DMS53 treated with DMSO at 0.1 percent for 48 hours (cell line): ENCODE measurements around the gene CXCL6.

ENCODE experiments used
- DNase-seq: peaks from one replicate; lab custom pipeline; 2025; ENCODE audit not compliant: unreplicated experiment; lab: John Stamatoyannopoulos, UW

Gene CXCL6

DNA sequence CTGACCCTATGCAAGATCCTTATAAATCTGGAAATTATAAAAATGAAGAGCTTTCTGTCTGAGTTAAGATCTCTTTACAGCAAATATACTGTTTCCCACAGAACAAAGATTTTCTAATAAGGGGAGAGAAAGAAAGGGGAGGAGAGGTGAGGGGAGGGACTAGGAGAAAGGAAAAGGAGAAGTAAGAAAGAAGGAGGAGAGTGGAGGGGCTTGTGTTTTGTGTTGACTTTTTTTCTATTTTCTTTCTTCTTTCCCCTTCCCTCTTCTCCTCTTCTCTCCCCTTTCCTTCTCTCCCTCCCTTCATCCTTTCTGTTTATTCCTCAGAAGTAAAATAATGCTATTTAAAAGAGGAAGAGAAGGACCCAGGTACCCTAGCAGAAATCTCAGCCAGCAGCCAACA lies 6.2 kb downstream of the CXCL6 start:
- no peak for DNase-seq

DNA sequence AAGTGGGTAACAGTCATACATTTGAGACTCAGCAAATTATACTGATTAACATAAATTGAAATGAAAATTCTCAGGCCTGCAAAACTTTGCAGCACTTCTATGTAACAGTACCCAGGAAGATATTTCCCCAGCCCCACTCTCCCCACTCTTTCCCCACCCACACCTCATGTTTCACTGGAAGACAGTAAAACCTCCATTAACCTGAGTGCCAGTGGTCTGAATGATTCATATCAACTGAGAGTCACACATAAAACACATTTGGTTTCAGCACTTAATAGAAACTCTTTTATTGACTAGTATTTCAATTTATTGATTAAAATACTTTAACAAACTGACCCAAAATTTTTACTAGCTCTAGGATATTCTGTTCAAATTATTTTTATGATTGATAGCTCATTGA lies 6.9 kb downstream of the CXCL6 start:
- no peak for DNase-seq

DNA sequence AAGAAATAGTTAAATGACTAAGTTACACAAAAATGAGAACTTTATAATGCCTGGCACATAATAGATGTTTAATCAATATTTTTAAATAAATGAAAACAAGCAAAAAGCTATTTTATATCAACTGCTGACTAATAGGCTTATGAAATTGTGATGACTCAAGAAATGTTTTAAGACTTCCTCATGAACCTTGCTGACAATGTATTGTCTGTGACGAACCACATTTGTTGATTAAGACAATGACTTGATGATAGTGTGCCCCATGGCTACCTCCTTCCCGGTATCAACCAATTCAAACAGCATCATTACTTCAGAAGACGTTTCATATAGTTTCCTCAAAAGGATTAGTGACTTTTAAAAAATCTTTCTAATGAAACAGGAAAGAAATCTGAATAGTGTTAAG lies 7.9 kb downstream of the CXCL6 start:
- no peak for DNase-seq

DNA sequence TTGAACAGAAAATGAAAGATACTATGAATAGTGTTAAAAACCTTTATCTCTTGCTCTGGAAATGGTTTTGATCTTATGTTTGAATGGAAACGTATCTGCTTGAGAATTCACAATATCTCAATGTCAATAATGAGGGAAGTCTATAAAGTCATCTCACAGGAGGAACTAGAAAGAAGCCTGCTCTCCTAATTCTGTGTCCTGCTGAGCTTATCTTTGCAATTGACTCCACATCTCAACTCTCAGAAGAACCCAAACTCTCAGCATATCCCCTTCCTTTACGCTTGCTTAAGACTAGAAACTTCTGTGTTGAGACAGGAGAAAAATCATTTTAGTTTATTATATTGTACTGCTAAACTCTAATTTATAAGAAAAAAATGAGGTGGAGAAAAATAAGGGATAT lies 8.3 kb downstream of the CXCL6 start:
- no peak for DNase-seq

DNA sequence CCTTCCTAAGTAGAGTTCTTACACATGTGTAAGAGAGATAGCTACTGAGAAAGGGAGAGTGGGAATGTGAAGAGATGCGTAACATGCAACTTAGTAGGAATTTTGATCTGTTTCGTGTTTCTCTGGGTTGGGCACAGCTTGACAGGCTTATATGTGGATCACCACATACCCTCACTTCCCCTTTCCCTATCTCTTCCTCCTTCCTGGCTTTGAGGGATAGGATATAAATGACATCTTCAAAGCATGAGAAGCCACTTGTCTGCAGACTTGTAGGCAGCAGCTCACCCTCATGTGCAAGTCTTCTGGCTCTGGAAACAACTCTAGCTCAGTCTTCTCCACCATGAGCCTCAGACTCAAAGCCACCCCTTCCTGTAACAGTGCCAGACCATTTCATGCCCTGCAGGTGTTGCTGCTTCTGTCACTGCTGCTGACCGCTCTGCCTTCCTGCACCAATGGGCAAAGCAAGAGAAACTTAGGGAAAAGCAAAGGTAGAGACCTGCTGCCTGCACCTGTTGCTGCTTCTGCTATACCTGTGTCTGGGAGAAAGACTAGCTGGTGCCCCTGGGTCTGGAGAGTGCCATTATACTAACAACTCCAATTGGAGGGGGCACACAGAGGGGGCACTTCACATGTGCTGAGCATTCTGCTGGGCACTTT lies 11.2 kb downstream of the CXCL6 start:
- no peak for DNase-seq

DNA sequence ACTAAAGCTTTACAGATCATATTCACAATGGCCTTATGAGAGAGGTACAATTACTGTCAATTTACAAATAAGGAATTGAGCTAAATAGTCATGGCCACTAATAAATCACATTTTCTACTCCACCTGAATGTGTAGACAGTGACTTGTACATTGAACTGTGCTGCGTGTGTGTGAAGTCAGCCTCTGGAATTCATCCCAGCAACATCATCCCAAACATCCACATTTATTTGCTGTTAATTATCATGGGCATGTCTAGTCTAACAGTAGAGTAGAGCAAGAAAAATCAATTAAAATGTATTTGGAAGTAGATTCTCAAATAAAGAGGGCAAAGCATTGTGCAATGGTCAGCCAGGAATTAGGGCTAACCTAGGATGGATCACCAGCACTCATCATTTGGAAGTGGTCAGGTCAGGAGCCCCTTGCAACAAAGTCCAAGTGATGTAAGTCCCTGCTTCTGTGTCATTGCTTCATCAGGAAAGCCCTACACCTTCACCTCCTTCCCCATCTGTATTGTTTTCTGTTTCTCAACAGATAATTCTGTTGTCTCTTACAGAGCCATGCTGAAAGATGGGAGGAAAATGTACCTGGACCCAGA lies 11.8 kb downstream of the CXCL6 start:
- DNase-seq, result no peak

DNA sequence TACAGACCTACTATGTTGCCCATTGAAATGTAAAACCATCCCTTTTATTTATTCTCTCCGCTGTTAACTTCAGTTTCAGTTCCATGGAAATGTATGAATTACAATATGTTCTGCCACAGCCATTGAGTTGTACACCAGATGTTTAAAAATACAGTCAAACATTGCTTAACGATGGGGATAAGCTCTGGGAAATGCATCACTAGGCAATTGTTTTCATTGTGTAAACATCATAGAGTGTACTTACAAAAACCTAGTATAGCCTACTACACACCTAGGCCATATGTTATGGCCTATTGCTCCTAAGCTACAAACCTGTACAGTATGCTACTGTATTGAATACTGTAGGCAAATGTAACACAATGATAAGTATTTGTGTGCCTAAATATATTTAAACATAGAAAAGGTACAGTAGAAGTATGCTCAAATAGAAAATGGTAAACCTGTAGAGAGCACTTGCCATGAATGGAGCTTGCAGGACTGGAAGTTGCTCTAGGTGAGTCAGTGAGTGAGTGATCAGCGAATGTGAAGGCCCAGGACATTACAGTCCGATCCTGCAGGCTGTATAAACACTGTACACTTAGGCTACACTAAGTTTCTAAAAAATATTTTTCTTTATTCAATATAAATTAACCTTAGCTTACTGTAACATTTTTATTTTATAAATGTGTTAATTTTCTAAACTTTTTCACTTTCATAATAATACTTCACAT lies 13.9 kb downstream of the CXCL6 start:
- DNase-seq, result peak; percentile 68

DNA sequence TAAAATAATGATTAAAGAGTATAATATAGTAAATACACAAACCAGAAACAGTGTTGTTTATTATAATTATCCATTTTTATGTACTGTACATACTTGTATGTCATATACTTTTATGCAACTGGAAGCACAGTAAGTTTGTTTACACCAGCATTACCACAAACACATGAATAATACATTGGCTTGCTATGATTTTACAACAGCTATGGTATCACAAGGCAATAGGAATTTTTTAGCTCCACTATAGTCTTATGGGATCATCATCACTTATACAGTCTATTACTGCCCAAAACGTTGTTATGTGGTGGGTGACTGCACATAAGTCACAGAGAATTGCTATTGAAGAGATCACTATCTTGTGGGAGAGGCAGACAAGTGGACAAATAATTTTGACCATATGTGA lies 14.8 kb downstream of the CXCL6 start:
- DNase-seq, result no peak

DNA sequence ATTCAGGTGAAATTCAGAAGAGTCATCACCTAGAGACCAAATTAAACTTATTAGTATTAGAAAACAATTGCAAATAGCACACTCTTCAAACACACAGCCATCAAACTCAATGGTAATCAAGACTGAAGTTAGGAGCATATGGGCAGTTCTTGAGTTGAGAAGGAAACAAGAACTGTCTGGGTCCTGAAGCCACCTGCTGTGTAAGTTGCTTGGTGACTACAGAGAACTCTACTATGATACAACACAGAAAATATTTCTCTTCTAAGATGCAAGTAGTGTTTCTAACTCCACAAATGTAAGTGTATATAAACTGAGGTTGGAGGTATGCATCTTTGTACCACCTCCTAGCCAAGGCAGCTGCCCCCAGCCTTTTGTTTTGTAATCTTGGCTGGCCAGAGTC lies 16.3 kb downstream of the CXCL6 start:
- no peak for DNase-seq

DNA sequence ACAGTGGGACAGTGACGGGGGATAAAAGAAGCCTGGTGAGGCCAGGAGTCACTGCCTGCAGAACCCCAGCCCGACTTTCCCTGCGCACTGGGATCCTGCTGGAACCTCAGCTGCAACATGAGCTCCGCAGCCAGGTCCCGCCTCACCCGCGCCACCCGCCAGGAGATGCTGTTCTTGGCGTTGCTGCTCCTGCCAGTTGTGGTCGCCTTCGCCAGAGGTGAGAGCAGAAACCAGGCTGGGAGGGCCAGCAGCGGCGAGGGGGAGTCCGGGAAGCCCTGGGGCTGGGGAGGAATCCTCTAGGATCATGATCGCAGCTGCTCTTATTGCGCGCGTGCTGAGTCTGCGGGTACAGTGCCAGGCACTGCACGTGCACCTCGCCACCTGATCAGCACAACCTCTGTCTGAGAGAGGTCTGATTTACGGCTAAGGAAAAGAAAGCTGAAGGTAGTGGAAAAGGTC lies 16.8 kb downstream of the CXCL6 start, which contains the start of gene PF4V1:
TSS of gene PF4V1 (plus strand) at position 51 of the 459 bp plus-strand sequence. CDS start at position 118, 67 bp downstream.
- no peak for DNase-seq

DNA sequence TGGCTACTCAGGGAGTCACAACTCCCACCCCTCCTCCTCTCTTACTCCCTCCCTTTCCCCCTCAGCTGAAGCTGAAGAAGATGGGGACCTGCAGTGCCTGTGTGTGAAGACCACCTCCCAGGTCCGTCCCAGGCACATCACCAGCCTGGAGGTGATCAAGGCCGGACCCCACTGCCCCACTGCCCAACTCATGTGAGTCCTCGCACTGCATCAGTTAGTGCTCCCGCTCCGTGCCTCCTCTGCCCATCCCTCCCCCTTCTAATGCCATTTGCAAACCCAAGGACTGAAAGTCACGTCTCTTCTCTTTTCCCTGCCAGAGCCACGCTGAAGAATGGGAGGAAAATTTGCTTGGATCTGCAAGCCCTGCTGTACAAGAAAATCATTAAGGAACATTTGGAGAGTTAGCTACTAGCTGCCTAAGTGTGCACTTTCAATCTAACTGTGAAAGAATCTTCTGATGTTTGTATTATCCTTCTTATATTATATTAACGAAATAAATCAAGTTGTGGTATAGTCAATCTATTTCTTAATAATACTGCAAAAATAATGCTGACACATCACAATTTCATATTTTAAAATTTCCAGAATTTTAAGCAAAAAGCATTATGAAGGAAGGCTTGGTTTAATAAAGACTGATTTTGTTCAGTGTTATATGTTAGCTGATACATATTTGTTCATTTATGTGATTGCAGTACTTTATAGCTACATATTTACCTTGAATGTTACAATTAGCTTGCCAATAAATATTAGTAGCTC lies 17.4 kb downstream of the CXCL6 start:
- no peak for DNase-seq

DNA sequence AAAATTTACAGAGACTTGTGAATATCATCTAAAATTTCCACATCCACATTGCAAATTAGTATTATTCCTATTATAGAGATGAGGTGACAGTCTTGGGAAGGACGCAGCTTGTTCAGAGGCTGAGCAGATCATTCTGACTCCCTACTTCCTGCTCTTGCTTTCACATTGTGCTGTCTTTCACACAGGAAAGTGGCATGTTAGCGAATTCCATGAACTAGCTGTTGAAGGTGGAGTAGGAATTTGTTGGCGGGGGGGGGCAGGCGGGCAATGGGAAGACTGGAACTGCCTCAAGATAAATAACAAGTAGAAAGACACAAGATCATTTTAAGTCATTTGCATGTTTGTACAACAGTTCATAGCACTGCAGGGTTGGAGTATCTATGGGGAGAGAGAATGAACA lies 18.9 kb downstream of the CXCL6 start:
- DNase-seq, result no peak

DNA sequence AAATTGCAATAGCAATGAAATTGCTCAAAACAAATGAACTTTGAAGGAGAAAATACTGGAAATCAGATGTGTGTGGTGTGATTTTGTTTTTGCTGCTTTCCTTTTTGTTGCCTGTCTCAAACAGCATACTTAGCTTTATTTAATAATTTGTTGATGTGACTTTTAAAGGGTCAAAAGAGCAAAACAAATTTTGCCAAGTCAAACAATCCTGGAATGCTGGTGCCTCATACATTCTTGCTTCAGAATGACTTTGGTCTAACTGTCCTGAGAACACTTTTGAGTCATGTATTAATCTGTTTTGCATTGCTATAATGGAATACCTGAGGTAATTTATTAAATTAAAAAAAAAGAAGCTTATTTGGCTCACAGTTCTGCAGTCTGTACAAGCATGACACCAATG lies 20.0 kb downstream of the CXCL6 start:
- no peak for DNase-seq

DNA sequence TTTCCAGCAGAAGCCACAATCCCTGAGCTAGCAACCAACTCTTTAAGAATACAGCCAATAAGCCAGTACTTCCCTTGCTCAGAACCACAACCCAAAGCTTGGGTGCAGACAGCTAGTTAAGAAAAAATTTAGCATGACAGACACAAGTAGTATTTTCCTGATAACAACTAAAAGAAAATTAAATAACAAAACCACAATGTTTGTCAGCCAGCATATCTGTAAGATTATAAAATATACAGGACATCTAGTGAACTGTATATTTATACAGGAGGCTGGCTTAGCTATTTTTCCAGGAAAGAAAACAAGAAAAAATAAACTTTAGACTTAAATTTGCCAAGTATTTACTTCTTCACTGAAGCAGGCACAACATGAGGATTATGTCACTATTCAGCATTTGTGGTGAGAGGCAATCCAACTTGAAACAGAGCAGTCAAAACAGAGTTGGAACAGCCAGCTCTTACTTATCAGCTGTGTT lies 23.2 kb downstream of the CXCL6 start:
- no peak for DNase-seq

DNA sequence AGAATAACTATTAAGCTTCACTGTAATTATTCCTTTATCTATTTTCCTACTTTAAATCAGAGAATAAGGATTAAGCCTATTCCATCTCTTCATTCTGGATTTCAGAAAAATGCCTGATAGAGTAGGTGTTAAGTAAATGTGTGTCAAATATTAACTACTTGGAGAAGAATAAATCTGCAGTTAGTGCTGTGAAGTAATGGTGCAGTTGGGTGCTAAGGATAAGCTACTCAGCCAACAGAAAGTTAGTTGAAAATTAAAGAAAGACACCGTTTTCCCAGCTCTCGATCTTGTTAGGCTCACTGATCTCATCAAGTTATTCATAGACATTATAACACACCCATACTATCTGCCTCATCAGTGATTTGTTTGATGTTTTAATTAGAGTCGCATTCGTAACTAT lies 23.7 kb downstream of the CXCL6 start:
- DNase-seq, result no peak

DNA sequence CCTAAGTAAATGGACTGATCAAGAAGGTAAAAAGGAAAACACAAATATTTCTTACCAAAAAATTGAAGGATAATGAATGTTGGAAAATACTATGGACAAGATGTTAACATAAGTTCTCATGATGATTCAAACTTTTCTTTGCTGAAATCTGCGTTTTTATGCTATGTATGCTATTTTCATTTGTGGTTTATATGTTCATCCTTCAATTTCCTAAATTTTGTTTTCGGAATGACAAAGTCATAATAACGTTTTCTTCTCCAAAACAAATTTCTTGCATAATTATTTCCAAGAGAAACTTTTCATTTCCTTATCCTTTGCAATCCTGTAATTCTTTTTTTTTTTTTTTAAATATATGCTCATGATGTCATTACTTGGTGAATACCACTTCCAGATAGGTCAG lies 24.4 kb downstream of the CXCL6 start:
- DNase-seq, result no peak

DNA sequence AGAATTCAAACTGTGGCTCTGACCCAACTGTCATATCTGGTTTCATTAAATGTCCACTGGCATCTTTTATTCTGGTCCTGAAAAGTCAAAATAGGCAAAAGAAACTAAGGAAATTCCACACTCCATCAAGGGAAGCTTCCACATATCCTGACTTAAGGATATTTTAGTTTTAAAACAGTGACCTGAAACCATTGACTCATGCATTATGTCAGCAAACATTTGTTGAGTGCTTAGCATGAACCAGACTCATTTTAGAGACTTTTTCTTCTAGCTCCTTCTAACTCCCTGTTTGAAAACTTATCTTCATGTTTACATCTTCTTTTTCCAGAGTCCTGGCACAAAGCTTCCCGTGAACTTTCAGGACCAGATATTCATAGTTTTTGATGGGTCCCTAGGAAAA lies 25.8 kb downstream of the CXCL6 start:
- no peak for DNase-seq

DNA sequence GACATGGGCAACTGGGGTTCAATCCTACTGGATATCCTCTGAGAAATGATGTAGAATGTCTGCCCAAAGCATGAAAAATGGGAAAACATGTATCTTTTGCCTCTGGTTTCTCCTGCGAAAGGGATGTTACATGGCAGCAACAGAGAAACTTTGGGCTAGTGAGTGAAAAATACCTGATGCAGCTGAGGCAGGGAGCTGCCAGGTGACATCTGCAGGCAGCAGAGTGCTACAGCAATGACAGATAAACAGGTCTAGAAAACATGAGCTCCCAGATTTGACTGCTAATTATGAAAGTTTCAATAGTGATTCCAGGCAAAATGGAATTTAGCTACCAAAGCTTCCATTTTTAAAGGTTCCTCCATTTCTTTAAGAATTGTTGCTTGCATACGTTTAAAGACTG lies 27.9 kb downstream of the CXCL6 start:
- DNase-seq, result peak; percentile 41

DNA sequence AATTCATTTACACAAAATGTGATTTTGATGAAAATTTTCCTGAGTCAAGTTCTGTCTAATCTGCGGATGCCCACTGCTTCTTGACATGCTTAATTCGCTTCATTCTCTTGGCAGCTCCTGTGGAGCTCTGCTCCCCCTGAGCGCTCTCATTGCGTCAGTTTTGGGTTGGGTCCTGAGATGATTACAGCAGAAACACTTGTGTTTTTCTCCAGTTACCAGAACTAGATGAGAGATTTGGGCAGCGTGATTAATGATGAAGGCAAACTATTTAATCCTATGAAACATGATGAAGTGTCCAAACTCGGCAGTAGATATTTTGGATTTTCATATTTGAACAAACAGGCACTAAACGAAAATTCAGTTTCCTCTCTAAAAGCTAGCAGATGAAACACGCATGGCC lies 28.5 kb downstream of the CXCL6 start:
- no peak for DNase-seq

DNA sequence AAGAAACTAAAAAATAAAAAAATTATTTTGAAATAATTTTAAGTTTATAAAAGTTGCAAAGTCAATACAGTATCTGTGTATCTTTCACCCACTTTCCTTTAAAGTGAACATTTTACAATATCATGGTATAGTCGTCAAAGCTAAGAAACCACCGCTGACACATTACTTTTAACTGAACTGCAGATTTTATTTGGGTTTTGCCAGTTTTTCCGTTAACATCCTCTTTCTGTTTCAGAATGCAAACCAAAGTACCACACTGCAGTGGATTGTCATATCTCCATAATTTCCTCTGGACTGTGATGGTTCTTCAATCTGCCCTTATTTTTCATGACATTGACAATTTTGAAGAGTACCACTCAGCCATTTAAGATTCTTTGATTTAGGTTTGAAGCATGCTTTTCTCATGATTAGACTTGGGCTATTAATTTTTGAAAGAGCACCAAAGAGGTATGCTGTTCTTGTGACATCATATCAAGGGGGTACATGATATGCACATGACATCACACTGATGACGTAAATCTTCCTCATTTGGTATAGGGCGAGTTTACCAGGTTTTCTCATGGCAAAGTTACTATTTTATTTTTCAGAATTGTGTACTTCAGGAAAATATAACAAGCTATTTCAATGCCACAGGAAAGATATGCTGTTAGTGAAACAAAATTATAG lies 29.1 kb downstream of the CXCL6 start:
- DNase-seq, result no peak

DNA sequence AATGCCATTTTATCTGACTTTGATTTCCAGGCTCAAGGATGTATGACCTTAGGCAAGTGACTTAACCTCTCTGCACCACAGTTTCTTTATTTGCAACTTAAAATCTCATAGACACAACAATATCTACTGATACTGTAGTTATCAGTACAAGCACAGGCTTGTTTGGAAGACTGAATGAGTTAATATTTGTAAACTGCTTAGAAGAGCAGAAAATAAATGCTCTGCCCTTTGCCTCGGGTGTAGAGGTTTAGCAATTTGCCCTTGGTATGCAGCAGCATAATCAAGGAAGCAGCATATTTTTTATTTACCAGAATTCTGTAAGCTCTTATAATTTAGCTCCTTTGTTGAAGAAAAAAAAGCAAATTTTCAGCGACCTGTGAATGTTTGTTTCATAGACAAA lies 29.8 kb downstream of the CXCL6 start:
- DNase-seq, result no peak
